Thymus (tissue), 11 donors: ENCODE results near the gene SMIM14. TPM values are rescaled to one million over a fixed set of nuclear protein-coding genes. Genes with fewer than 3 reads are reported as not detected.
"Not testable (repeated sequence)": the region's sequence is repeated elsewhere in the genome, so short reads cannot be mapped to it uniquely, and the experiment has no call there.

ENCODE experiments used
- DNase-seq, 9 donors: peaks; one replicate each; pipeline ENCODE4 v3.0.0-alpha.2; 2013; ENCODE audit warnings: low spot score in 9 of 9, low read depth in 6 of 9, missing footprints in 1 of 9
- H3K27ac ChIP-seq, 2 donors: one replicate each; pipeline ENCODE4 v1.5.1; 2013; ENCODE audit warnings: control low read depth in 1 of 2, low read depth in 1 of 2, low read length in 1 of 2, mild to moderate bottlenecking in 1 of 2, moderate library complexity in 1 of 2
- H3K27me3 ChIP-seq, 2 donors: one replicate each; pipeline ENCODE4 v1.5.1; 2013; ENCODE audit warnings: low read length in 1 of 2; ENCODE audit not compliant: control insufficient read depth in 2 of 2, insufficient read depth in 1 of 2
- H3K36me3 ChIP-seq, 2 donors: one replicate each; pipeline ENCODE4 v1.5.1; 2013; ENCODE audit warnings: low read length in 1 of 2, mild to moderate bottlenecking in 1 of 2, moderate library complexity in 1 of 2; ENCODE audit not compliant: control insufficient read depth in 2 of 2, insufficient read depth in 2 of 2
- H3K4me1 ChIP-seq, 2 donors: one replicate each; pipeline ENCODE4 v1.5.1; 2013; ENCODE audit warnings: low read length in 2 of 2; ENCODE audit not compliant: control insufficient read depth in 2 of 2, insufficient read depth in 2 of 2
- H3K4me3 ChIP-seq, 2 donors: one replicate each; pipeline ENCODE4 v1.5.1; 2013; ENCODE audit warnings: low read length in 2 of 2, control low read depth in 1 of 2, mild to moderate bottlenecking in 1 of 2
- H3K9me3 ChIP-seq, 2 donors: one replicate each; pipeline ENCODE4 v1.5.1; 2013; ENCODE audit warnings: low read length in 1 of 2, mild to moderate bottlenecking in 1 of 2; ENCODE audit not compliant: control insufficient read depth in 2 of 2, insufficient read depth in 1 of 2
- WGBS: extraction: QIAGEN DNeasy Blood & Tissue Kit; methylation state at CpG from one replicate; pipeline ENCODE4 v1.1.7; 2013; 5-methylcytosine and 5-hydroxymethylcytosine counted together
- polyA plus RNA-seq: library from polyadenylated mRNA; stranded (reverse); fragments of 200-250 nt; gene quantifications from one replicate; pipeline ENCODE4 v1.2.3, GENCODE V29; 2013
- total RNA-seq: library from RNA; stranded (reverse); fragments of 120-200 nt; gene quantifications from one replicate; pipeline ENCODE4 v1.2.4, GENCODE V29; 2013
- donor health status: healthy.

The SMIM14 gene
- total and polyA plus RNA-seq, 2 donors = 13.0 to 42.0 TPM

DNA sequence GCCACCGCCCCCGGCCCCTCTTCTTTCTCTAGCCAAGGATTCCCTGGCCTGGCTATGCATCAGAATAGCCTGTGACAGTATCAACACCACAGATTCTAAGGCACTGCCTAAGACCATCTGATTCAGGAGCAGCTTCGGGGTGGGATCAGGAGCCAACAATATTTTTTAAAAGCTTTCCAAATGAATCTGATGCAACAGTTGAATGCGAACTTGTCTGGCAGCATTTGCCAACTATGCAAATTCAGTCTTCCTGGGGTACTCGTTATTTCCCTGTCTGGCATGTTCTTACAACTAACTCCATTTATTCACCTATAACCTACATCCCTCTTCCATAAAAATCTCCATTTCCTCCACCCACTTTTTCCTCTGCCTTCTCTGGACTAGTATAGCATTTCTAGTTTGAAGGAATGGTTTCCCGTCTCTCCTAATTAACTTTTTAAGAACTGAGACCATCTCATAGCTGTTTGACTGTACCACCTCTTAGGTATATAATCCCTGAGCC lies 75.3 kb downstream of the SMIM14 start:
- no peaks in the 10 kb centered on the region for H3K4me1 ChIP-seq
- no peak for DNase-seq
- no peak overlapping the region for H3K27ac ChIP-seq
- no peaks in the 10 kb centered on the region for H3K27me3 ChIP-seq
- 98% methylated on average over 6 of the region's 6 CpGs for WGBS
- no peaks in the 10 kb centered on the region for H3K9me3 ChIP-seq
- H3K36me3 ChIP-seq = peaks cover 0 to 2% of the 10 kb centered on the region in 2 donors
- no peak overlapping the region for H3K4me3 ChIP-seq

DNA sequence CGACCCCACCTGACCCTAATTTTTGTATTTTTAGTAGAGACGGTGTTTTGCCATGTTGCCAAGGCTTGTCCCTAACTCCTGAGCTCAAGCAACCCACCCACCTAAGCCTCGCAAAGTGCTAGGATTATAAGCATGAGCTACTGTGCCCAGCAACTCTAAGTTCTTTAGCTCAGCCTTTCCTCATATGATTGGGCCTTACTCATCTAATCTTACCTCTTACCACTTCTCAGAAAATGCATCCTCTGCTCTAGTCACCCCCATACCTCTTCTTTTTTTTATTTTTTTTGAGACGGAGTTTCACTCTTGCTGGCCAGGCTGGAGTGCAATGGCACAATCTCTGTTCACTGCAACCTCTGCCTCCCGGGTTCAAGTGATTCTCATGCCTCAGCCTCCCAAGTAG lies 75.9 kb downstream of the SMIM14 start:
- DNase-seq = no peak
- H3K27me3 ChIP-seq = no peaks in the 10 kb centered on the region
- 98% methylated on average over 5 of the region's 5 CpGs for WGBS
- no peaks in the 10 kb centered on the region for H3K4me1 ChIP-seq
- H3K9me3 ChIP-seq = no peaks in the 10 kb centered on the region
- H3K4me3 ChIP-seq = no peak overlapping the region
- H3K27ac ChIP-seq = no peak overlapping the region
- H3K36me3 ChIP-seq = peaks cover 0 to 2% of the 10 kb centered on the region in 2 donors

DNA sequence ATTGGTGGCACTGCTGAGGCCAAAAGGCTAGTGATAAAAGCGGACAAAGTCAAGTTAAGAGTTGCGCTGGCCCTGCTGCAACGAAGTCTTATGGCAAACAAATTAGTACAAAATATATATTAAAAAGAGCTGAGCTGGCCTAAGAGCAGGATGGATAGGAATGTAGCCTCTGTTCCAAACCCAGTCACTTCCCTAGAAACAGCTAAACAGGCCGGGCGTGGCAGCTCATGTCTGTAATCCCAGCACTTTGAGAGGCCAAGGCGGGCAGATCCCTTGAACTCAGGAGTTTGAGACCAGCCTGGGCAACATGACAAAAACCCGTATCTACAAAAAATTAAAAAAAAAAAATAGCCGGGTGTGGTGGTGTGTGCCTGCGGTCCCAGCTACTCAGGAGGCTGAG lies 79.0 kb downstream of the SMIM14 start:
- Histone ChIP-seq H3K27ac (no peak overlapping the region), H3K27me3 (no peaks in the 10 kb centered on the region), H3K4me1 (no peaks in the 10 kb centered on the region), H3K9me3 (no peaks in the 10 kb centered on the region), H3K36me3 (peaks cover 0 to under 1% of the 10 kb centered on the region in 2 donors), H3K4me3 (no peak overlapping the region)
- WGBS = 97% methylated on average over 9 of the region's 9 CpGs
- DNase-seq = no peak

GRCh38 chr4:39555472-39555871 lies 83.2 kb downstream of the SMIM14 start:
- Histone ChIP-seq H3K9me3 (no peaks in the 10 kb centered on the region), H3K27me3 (no peaks in the 10 kb centered on the region), H3K36me3 (no peaks in the 10 kb centered on the region), H3K27ac (no peak overlapping the region), H3K4me3 (no peak overlapping the region), H3K4me1 (no peaks in the 10 kb centered on the region)
- DNase-seq = no peak
- 99% methylated on average over 3 of the region's 3 CpGs for WGBS

GRCh38 chr4:39548425-39549067 lies 90.1 kb downstream of the SMIM14 start:
- H3K9me3 ChIP-seq = no peaks in the 10 kb centered on the region
- H3K27me3 ChIP-seq = no peaks in the 10 kb centered on the region
- H3K4me1 ChIP-seq = no peaks in the 10 kb centered on the region
- WGBS = 96% methylated on average over 3 of the region's 3 CpGs
- no peak overlapping the region for H3K27ac ChIP-seq
- H3K4me3 ChIP-seq = no peak overlapping the region
- no peak for DNase-seq
- no peaks in the 10 kb centered on the region for H3K36me3 ChIP-seq

DNA sequence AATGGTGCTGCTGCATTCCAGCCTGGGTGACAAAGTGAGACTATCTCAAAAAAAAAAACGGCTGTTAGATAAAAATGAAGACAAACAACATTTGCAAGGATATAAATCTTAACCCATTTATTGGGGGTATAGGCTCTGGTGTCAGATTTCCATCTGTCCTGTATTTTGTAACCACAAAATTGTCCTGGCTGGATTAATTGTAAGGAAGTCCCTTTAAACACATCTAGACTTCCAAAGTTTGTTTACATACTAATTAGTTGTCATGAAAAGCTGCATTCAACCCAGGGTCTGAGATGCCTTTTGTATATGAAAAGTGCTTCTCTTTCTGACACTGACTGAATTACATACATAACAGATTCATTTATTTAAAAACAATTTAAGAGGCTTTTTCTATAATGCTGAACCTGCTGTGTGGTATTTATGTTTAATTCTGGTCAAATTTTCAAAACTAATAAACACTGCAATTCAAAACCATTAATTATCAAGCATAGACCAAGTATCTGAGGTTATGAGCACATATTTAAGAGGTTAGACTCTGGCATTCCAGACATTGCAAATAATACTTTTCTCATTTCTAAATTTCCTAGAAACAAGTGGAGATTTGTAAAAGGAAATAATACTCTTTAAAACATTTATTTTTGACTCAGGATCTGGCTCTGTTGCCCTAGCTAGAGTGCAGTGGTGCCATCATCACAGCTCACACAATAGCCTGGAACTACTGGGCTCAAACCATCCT lies 93.9 kb downstream of the SMIM14 start:
- Histone ChIP-seq H3K36me3 (no peaks in the 10 kb centered on the region), H3K27me3 (no peaks in the 10 kb centered on the region), H3K4me1 (no peaks in the 10 kb centered on the region), H3K4me3 (no peak overlapping the region), H3K9me3 (no peaks in the 10 kb centered on the region), H3K27ac (no peak overlapping the region)
- no peak for DNase-seq
- 53% methylated on average over 1 of the region's 1 CpG for WGBS

GRCh38 chr4:39544080-39544479 lies 94.6 kb downstream of the SMIM14 start:
- not testable (repeated sequence) for H3K36me3 ChIP-seq, H3K27me3 ChIP-seq, DNase-seq, H3K27ac ChIP-seq, H3K9me3 ChIP-seq, H3K4me3 ChIP-seq, H3K4me1 ChIP-seq
- whole genome bisulfite sequencing = 96% methylated on average over 4 of the region's 4 CpGs

- no peaks in the 10 kb centered on the region for H3K9me3 ChIP-seq
- no peaks in the 10 kb centered on the region for H3K27me3 ChIP-seq
- WGBS = 95% methylated on average over 5 of the region's 5 CpGs
- H3K4me1 ChIP-seq = no peaks in the 10 kb centered on the region
- no peaks in the 10 kb centered on the region for H3K36me3 ChIP-seq
- DNase-seq = no peak
- H3K27ac ChIP-seq = no peak overlapping the region
- H3K4me3 ChIP-seq = no peak overlapping the region
Measured at GRCh38 chr4:39543034-39543433, 95.6 kb downstream of the SMIM14 start.

DNA sequence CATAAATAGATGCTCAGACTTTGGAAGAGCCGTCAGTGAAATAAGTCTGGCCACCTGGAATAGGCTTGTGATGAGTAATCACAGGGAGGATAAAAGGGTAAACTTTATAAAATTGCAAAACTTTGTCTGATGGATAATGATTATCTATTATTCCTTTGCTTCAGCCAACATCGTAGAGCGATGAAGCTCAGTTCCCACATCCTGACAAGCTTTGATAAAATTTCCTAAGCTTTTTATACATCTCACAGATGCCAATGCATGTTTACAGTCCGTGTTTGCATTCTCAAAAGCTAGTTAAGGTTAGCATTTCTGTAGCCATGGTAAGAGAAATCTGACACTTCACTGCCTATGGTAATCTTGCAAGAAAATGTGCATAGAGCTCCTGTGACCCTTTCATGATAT lies 96.1 kb downstream of the SMIM14 start:
- no peaks in the 10 kb centered on the region for H3K36me3 ChIP-seq
- H3K27ac ChIP-seq = no peak overlapping the region
- H3K27me3 ChIP-seq = no peaks in the 10 kb centered on the region
- no peaks in the 10 kb centered on the region for H3K9me3 ChIP-seq
- no peak for DNase-seq
- no peak overlapping the region for H3K4me3 ChIP-seq
- 97% methylated on average over 4 of the region's 4 CpGs for WGBS
- H3K4me1 ChIP-seq = no peaks in the 10 kb centered on the region
